ENCODE results near the gene LENG1.

Gene LENG1

DNA sequence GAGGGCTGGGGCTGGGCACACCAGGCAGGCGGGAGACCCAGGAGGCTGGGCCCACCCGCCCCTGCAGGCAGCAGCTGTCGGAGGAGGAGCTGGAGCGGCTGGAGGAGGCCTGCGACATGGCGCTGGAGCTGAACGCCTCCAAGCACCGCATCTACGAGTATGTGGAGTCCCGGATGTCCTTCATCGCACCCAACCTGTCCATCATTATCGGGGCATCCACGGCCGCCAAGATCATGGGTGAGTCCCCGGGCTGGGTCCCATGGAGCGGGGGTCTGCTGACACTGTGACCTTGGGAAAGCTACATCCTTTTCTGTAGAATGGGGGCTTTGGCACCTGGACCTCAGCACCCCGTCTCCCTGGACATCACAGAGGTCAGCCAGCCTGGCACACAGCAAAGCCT, 35.8 kb downstream of the LENG1 start:
- no peak for FAIRE-seq
- DNase-seq (ENCODE audit: extremely low spot score, insufficient read length, low read depth): no peak

DNA sequence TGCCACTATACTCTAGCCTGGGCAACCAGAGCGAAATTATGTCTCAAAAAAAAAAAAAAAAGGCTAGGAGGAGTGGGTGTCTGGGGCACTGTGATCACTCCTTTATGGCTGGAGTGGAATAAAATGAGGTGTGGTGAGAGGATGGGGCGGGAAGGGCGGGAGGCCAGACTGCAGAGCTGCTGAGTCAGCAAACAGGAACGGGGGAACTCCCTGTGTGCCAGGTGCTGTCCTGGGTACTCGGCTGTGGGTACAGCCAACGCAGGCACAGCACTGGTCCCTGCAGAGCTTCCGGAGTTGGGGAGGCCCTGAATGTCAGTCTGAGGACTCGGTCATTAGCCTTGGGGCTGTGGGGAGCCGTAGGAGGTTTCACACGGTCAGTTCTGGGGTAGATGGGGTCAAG, 38.3 kb downstream of the LENG1 start:
- DNase-seq (ENCODE audit: extremely low spot score, insufficient read length, low read depth): no peak
- no peak for FAIRE-seq

DNA sequence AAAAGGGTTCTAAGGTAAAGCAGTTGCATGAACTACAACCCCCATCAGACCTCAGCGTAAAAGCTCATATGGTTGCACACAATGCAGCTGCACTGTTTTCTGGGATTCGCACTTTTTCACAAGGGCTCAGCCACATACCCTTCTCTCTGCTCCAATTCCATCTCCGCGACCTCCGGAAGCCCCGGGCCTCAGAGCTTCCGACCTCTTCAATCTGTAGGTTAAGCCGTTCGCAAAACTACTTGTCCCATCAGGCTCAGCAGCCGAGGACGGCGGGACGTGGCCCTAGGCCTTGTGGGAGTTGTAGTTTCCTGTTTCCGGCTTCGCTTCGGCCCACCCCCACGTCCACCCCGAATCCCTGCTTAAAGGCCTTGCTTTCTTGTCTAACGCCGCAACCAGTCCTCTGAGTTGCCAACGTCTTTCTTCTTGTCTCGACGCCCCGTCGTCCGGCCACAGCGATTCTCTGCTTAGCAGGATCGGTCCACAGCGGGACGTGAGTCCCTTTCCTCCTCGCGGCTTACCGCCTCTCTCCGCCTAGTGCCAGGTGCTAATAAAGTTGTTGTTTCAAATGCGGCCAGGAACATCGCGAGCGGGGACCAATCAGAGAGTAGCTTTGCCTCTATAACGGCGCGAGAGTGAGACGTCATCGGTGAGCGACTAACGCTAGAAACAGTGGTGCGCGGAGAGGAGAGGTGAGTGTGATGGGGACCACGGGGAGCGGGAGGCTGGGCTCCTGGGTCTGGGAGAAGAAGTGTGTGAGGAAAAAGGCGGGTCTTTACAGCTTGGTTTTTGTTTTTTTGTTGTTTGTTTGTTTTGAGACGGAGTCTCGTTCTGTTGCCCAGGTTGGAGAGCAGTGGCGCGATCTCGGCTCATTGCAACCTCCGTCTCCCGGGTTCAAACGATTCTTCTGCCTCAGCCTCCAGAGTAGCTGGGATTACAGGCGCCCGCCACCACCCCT, 44.1 kb downstream of the LENG1 start, which contains the start of the genes PRPF31 and TFPT:
PRPF31 (plus strand) TSS at position 646 of the 955 bp plus-strand sequence. CDS start 2,525 bp downstream, outside the sequence.
TFPT (minus strand) TSS at position 549 of the 955 bp plus-strand sequence; CDS start at position 161, 388 bp downstream.
- DNase-seq (ENCODE audit: extremely low spot score, insufficient read length, low read depth) (peak; percentile 93), FAIRE-seq (peak; percentile 99)

DNA sequence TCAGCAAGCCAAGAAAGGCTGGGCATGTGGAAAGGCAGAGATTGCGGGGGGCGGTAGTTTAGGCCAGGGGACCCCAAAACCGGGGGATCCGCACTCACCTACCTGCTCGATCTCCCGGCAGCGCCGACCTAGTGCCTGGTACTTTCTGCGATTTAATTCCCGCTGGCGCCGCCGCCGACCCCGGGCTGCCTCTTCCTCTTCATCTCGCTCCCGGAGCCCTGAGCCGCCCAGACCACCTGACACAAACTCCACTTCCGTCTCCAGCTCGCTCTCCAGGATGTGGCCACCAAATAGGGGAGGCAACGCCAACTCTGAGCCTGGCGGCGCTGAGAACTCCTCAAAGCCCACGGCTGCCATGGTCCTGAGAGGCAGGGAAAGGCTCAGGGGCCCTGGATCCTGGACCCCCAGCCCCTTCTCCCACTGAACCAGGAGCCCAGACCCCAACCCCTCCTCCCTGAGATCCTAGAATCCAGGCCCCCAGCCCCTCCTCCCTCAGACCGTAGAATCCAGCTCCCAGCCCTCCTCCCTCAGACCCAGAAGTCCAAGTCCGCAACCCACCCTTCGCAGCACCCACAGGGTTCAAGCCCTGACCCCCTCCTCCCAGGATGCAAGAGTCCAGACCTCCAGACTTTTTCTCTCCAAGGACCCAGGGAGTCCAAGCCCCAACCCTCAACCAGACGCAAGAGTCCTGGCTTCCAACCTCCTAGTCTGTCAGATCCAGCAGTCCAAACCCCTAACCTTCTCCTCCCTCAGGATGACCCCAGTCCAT, 45.0 kb downstream of the LENG1 start:
- FAIRE-seq (no peak), DNase-seq (ENCODE audit: extremely low spot score, insufficient read length, low read depth) (peak; percentile 43)

DNA sequence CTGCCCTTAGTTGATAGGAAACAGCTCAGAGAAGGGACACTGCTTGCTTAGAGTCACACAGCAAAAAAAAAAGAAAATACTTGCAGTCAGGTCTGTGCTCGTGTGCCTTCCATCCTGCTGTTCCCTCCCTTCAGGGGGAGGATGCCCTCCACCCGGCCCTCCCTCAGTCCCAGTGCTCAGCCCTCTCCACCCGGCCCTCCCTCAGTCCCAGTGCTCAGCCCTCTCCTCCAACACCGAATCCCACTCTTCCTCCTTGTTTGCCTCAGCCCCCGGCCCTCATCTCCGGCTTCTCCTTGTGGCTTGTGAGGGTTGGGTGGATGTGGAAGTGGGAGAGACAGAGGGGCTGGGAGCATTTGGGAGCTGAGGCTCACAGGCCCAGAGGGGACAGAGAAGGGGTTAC, 49.9 kb downstream of the LENG1 start:
- DNase-seq (ENCODE audit: extremely low spot score, insufficient read length, low read depth) (no peak), FAIRE-seq (no peak)

DNA sequence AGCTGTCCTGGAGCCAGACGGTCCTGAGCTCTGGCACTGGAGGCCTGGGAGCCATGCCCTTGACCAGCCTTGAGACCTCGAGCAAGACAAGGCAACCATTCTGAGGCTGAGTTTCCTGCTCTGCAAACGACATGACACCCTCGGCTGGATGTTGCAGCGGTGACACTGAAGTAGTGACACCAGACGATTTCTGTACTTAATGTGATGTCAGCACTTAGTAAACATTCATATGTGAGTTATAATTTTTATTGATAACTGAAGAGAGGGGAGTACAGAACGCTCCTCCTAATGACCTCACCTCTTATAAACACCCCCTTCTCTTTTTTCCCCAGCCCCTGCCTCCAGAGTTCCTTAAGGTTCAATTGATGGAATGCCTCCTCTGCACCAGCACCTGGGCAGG, 51.0 kb downstream of the LENG1 start:
- DNase-seq (ENCODE audit: extremely low spot score, insufficient read length, low read depth) (no peak), FAIRE-seq (no peak)

DNA sequence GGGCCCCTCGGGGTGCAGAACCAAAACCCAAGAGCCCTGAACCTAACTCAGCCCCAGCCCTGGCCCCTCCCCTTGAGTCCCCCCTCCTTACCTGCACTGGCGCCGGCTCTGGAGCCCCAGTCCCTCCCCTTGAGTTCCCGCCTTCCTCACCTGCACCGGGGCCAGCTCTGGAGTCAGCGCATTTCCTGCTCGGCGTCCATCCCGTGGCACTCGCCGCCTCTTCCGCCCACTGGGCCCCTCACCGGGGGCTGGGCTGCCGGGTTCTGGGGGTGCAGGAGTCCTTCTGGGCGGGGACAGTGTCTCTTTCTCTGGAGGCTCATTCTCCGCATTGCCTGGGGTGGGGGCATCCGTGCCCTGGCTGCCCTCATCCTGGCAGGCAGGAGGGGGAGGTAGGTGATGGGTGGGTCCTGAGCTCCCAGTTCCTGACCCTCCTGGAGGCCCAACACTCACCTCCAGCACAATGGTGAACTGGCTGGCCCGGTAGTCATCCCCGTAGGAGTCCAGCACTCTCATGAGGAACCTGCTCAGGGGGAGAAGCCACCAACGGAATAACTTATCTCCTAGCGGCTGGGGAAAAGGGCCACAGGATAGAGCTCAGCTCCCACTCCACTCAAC, 51.5 kb downstream of the LENG1 start:
- FAIRE-seq (no peak), DNase-seq (ENCODE audit: extremely low spot score, insufficient read length, low read depth) (no peak)

DNA sequence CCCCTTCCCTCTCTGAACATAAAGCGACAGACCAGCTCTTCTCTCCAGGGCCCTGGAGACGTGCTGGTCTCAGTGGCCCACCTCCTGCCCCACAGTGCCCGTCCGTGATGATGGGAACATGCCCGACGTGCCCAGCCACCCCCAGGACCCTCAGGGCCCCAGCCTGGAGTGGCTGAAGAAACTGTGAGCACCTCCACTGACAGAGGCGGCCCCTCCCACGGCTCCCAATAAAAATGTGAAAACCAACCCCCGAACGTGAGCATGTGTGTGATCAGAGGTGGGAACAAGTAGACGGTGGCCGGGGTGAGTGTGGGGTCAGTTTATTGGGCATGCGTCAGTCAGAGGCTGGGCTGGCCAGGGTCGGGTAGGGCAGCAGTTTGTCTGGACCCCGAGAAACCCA, 52.8 kb downstream of the LENG1 start:
- DNase-seq (ENCODE audit: extremely low spot score, insufficient read length, low read depth) (no peak), FAIRE-seq (no peak)

DNA sequence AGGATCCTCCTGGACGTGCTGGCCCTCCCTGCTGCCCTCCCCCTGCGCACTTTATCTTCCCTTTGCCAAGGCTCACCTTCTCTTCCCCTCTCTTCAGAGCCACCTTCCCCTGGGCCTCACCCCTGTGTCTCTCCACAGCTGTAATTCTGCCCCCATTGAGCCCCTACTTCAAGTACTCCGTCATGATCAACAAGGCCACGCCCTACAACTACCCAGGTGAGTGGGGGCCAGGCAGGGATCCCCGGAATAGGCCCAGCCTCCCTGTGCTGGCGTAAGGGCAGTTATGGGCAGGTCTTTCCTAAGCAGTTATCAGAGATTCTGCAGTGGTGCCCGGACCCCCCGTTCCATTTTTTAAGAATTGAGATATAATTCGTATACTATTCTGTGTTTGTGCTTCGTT, 53.7 kb downstream of the LENG1 start:
- FAIRE-seq (no peak), DNase-seq (ENCODE audit: extremely low spot score, insufficient read length, low read depth) (no peak)

Measured in GM18507 (cell line).